ENCODE data around the gene WDFY3. TPM values are rescaled to one million over a fixed set of nuclear protein-coding genes. Genes with fewer than 3 reads are reported as not detected.

The WDFY3 gene
- total and polyA plus RNA-seq, 9 donors, result 13.2 to 90.0 (median 77.4) TPM

DNA sequence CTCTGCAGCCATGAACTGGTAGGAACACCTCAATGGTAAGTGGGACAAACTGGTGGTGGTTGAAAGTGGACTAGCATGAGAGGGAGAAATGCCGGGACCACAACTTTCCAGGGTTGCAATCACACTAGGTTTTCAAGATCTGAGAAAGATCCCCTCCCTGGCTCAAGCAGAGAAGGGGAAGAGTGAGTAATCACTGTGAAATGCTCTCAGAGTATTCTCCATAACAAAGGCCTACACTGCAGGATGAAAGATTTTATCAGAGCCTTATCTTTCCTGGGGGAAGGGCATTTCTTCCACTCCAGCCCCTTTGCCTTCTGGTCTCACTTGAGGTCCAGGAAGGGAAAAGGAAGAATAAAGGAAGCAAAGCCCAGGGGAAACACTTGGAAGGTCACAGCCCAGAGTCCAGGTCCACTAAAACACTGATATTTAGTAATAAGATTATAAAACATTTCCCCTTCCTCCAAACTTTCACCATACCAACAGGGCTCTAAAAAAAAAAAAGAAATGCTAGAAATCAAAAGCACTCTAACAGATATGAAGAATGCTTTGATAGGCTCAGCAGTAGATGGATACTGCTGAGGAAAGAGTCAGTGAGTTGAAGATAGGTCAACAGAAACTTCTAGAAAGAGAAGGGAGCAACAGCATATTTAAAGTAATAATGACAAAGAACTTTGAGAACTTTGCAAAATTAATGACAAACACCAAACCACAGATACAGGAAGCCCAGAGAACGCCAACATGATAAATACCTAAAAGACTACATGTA, 95.9 kb downstream of the WDFY3 start:
- no peak for DNase-seq
- Histone ChIP-seq H3K27me3 (no peaks in the 10 kb centered on the region), H3K4me1 (ENCODE audit: insufficient read depth) (no peaks in the 10 kb centered on the region), H3K36me3 (no peaks in the 10 kb centered on the region), H3K9me3 (no peaks in the 10 kb centered on the region), H3K27ac (no peak overlapping the region), H3K4me3 (no peak overlapping the region)
- intact Hi-C loops (cut with DNase I), result no loop called here
- WGBS, 3 donors, result 88 to 91% (median 90%) methylated on average over 2 of the region's 2 CpGs
- TF ChIP-seq EP300 (IDR thresholded peaks at IDR 0.05) (no peak), POLR2A (IDR thresholded peaks at IDR 0.05) (no peak)
- TF ChIP-seq, protein P1, sequence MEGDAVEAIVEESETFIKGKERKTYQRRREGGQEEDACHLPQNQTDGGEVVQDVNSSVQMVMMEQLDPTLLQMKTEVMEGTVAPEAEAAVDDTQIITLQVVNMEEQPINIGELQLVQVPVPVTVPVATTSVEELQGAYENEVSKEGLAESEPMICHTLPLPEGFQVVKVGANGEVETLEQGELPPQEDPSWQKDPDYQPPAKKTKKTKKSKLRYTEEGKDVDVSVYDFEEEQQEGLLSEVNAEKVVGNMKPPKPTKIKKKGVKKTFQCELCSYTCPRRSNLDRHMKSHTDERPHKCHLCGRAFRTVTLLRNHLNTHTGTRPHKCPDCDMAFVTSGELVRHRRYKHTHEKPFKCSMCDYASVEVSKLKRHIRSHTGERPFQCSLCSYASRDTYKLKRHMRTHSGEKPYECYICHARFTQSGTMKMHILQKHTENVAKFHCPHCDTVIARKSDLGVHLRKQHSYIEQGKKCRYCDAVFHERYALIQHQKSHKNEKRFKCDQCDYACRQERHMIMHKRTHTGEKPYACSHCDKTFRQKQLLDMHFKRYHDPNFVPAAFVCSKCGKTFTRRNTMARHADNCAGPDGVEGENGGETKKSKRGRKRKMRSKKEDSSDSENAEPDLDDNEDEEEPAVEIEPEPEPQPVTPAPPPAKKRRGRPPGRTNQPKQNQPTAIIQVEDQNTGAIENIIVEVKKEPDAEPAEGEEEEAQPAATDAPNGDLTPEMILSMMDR (IDR thresholded peaks at IDR 0.05), result no peak

GRCh38 chr4:84866295-84866694, 100.2 kb downstream of the WDFY3 start:
- WGBS, 3 donors, result 86 to 88% (median 87%) methylated on average over 2 of the region's 2 CpGs
- no peaks in the 10 kb centered on the region for H3K27me3 ChIP-seq
- intact Hi-C loops (cut with DNase I), result no loop called here
- peaks cover 2% of the 10 kb centered on the region for H3K4me1 ChIP-seq (ENCODE audit: insufficient read depth)
- H3K36me3 ChIP-seq, result no peaks in the 10 kb centered on the region
- H3K27ac ChIP-seq, result no peak overlapping the region
- H3K9me3 ChIP-seq, result no peaks in the 10 kb centered on the region
- TF ChIP-seq, protein P1 (IDR thresholded peaks at IDR 0.05), result no peak
- TF ChIP-seq EP300 (IDR thresholded peaks at IDR 0.05) (no peak), POLR2A (IDR thresholded peaks at IDR 0.05) (no peak)
- no peak for DNase-seq
- H3K4me3 ChIP-seq, result no peak overlapping the region

DNA sequence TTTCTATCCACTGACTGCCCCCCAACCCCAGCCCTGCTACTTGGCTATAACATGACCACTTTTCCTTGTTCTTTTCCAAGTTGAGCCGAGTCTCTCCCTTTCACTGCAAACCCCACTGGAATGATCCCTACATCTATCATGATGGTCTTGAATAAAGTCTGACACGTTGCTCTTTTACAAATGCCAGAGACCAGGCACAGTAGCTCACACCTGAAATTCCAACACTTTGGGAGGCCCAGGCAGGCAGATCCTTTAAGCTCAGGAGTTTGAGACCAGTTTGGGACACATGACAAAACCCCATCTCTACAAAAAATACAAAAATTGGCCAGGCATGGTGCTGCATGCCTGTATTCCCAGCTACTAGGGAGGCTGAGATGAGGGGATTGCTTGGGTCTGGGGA, 100.9 kb downstream of the WDFY3 start:
- no peaks in the 10 kb centered on the region for H3K9me3 ChIP-seq
- 87 to 91% (median 89%) methylated on average over 2 of the region's 2 CpGs for WGBS, 3 donors
- no peak overlapping the region for H3K27ac ChIP-seq
- H3K27me3 ChIP-seq, result no peaks in the 10 kb centered on the region
- TF ChIP-seq POLR2A (IDR thresholded peaks at IDR 0.05), result no peak
- TF ChIP-seq, protein P1 (IDR thresholded peaks at IDR 0.05), result no peak
- TF ChIP-seq EP300 (IDR thresholded peaks at IDR 0.05), result no peak
- peaks cover 2% of the 10 kb centered on the region for H3K4me1 ChIP-seq (ENCODE audit: insufficient read depth)
- intact Hi-C loops (cut with DNase I), result no loop called here
- DNase-seq, result no peak
- no peak overlapping the region for H3K4me3 ChIP-seq
- H3K36me3 ChIP-seq, result no peaks in the 10 kb centered on the region

GRCh38 chr4:84862064-84862463, 104.4 kb downstream of the WDFY3 start:
- Histone ChIP-seq H3K4me1 (ENCODE audit: insufficient read depth) (peaks cover 2% of the 10 kb centered on the region), H3K27ac (no peak overlapping the region), H3K27me3 (no peaks in the 10 kb centered on the region), H3K9me3 (no peaks in the 10 kb centered on the region), H3K4me3 (no peak overlapping the region), H3K36me3 (no peaks in the 10 kb centered on the region)
- DNase-seq, result no peak
- intact Hi-C loops (cut with DNase I), result no loop called here
- 8 to 29% (median 25%) methylated on average over 2 of the region's 2 CpGs for WGBS, 3 donors
- TF ChIP-seq POLR2A (IDR thresholded peaks at IDR 0.05), result no peak
- TF ChIP-seq, protein P1 (IDR thresholded peaks at IDR 0.05), result no peak
- TF ChIP-seq EP300 (IDR thresholded peaks at IDR 0.05), result no peak
